HCT116 (cell line): ENCODE results near the gene HSPA2. TPM values are rescaled to one million over a fixed set of nuclear protein-coding genes. Genes with fewer than 3 reads are reported as not detected.

Source experiments
- ATAC-seq: fragments of 200-7000 bp; cut with Tn5 transposase; 2 replicates; pipeline ENCODE4 v1.9.1; 2020; ENCODE audit warnings: mild to moderate bottlenecking, moderate library complexity
- BruUV-seq: library from RNA; stranded (reverse); fragments of 400-500 nt; replicated peaks from 2 replicates; lab custom pipeline; 2021; lab: Mats Ljungman, UMichigan
- CTCF ChIA-PET: fragments of 300-600 bp; sonication (Branson Sonifier 250); formaldehyde crosslinking; loops from one replicate; lab custom pipeline; 2021; ENCODE audit warnings: antibody characterized with exemption; lab: Charles Lee
- POLR2A ChIA-PET: fragments of 300-600, 350-600 bp; sonication (Branson Sonifier 250); formaldehyde crosslinking; loops from one replicate; lab custom pipeline; 2021; ENCODE audit warnings: antibody characterized with exemption; lab: Charles Lee
- RAD21 ChIA-PET, 2 experiments: fragments of 300-600 bp; sonication (Branson Sonifier 250); formaldehyde crosslinking; loops; one replicate each; lab custom pipeline; 2023; ENCODE audit warnings: low total read pairs in 2 of 2; ENCODE audit not compliant: uncharacterized antibody in 2 of 2, unreplicated experiment in 2 of 2, low non-redundant PET in 1 of 2; lab: Charles Lee
- DNase-seq: peaks from one replicate; pipeline ENCODE4 v3.0.0-alpha.2; 2010; ENCODE audit warnings: low read depth, low spot score
- H2AFZ ChIP-seq: fragments of 200-600 bp; shearing (Covaris generic), sonication (generic); 2 replicates; pipeline ENCODE4 v1.6.1; 2017; ENCODE audit warnings: low read depth, mixed run types, mixed read lengths, antibody characterized with exemption, low read length; ENCODE audit not compliant: poor library complexity, severe bottlenecking
- H3K27ac ChIP-seq: 2 replicates; pipeline ENCODE4 v1.5.1; 2012; ENCODE audit warnings: low read depth, low read length
- H3K27me3 ChIP-seq: fragments of 200-600 bp; sonication (generic); 2 replicates; pipeline ENCODE4 v1.6.1; 2016; ENCODE audit warnings: mixed run types, low read length, mixed read lengths; ENCODE audit not compliant: insufficient read depth
- H3K36me3 ChIP-seq, 2 experiments: fragments of 200-500 bp in 1 of 2; fragments of 200-600 bp in 1 of 2; sonication (Bioruptor generic) in 1 of 2; sonication (generic) in 1 of 2; 2 replicates each; pipeline versions ENCODE4 v1.5.1 to v1.6.1; 2014 to 2016; ENCODE audit warnings: low read length in 2 of 2, inconsistent platforms in 1 of 2, mixed read lengths in 1 of 2, mixed run types in 1 of 2; ENCODE audit not compliant: insufficient read depth in 2 of 2, control insufficient read depth in 1 of 2
- H3K4me1 ChIP-seq, 2 experiments: fragments of 200-600 bp in 1 of 2; sonication (generic) in 1 of 2; 2 replicates each; pipeline versions ENCODE4 v1.5.1 to v1.6.1; 2012 to 2017; ENCODE audit warnings: low read length in 2 of 2, inconsistent platforms in 1 of 2, mild to moderate bottlenecking in 1 of 2, mixed read lengths in 1 of 2, mixed run types in 1 of 2, moderate library complexity in 1 of 2; ENCODE audit not compliant: insufficient read depth in 2 of 2, control insufficient read depth in 1 of 2
- H3K4me2 ChIP-seq: fragments of 200-600 bp; sonication (generic); 2 replicates; pipeline ENCODE4 v1.6.1; 2017; ENCODE audit warnings: mixed run types, low read length, mixed read lengths
- H3K4me3 ChIP-seq, 2 experiments: fragments of 200-600 bp in 1 of 2; sonication (generic) in 1 of 2; replicated peaks in 1 of 2; 2 replicates each; pipeline ENCODE4 v1.5.1; 2011 to 2016; ENCODE audit warnings: low read length in 2 of 2, control low read depth in 1 of 2, low read depth in 1 of 2, mild to moderate bottlenecking in 1 of 2, mixed read lengths in 1 of 2, mixed run types in 1 of 2
- H3K79me2 ChIP-seq: fragments of 200-600 bp; sonication (generic); 2 replicates; pipeline ENCODE4 v1.6.1; 2017; ENCODE audit warnings: mild to moderate bottlenecking, mixed run types, low read length, moderate library complexity, mixed read lengths; ENCODE audit not compliant: insufficient read depth
- H3K9ac ChIP-seq: fragments of 200-600 bp; sonication (generic); 2 replicates; pipeline ENCODE4 v1.6.1; 2016; ENCODE audit warnings: low read length, mixed read lengths
- H3K9me2 ChIP-seq: fragments of 200-600 bp; sonication (generic), shearing (Covaris generic); 2 replicates; pipeline ENCODE4 v1.6.1; 2017; ENCODE audit warnings: mixed run types, mild to moderate bottlenecking, moderate library complexity; ENCODE audit not compliant: insufficient read depth
- H3K9me3 ChIP-seq, 2 experiments: fragments of 200-500 bp in 1 of 2; fragments of 200-600 bp in 1 of 2; sonication (Bioruptor generic) in 1 of 2; sonication (generic) in 1 of 2; 2 replicates each; pipeline ENCODE4 v1.6.1; 2014 to 2017; ENCODE audit warnings: low read length in 2 of 2, mixed read lengths in 2 of 2, inconsistent platforms in 1 of 2, low read depth in 1 of 2, mild to moderate bottlenecking in 1 of 2, mixed run types in 1 of 2, moderate library complexity in 1 of 2; ENCODE audit not compliant: control insufficient read depth in 1 of 2, insufficient read depth in 1 of 2
- H4K20me1 ChIP-seq: fragments of 200-600 bp; sonication (generic), shearing (Covaris generic); 2 replicates; pipeline ENCODE4 v1.6.1; 2017; ENCODE audit warnings: mixed run types, mild to moderate bottlenecking, moderate library complexity; ENCODE audit not compliant: insufficient read depth
- ATF3 ChIP-seq: IDR thresholded peaks from 2 replicates; pipeline ENCODE4 v1.6.1; 2012
- CEBPB ChIP-seq: IDR thresholded peaks from 2 replicates; pipeline ENCODE4 v1.6.1; 2012; ENCODE audit warnings: low read depth
- ELF1 ChIP-seq: IDR thresholded peaks from 2 replicates; pipeline ENCODE4 v1.6.1; 2012; ENCODE audit warnings: low read depth, borderline replicate concordance
- EZH2 ChIP-seq: fragments of 200-600 bp; sonication (generic); IDR thresholded peaks from 2 replicates; pipeline ENCODE4 v1.6.1; 2017; ENCODE audit warnings: antibody characterized with exemption, mixed run types
- EZH2phosphoT487 ChIP-seq: fragments of 200-600 bp; IDR thresholded peaks from 2 replicates; pipeline ENCODE4 v1.6.1; 2018; ENCODE audit warnings: antibody characterized with exemption, borderline replicate concordance
- FOSL1 ChIP-seq: IDR thresholded peaks from 2 replicates; pipeline ENCODE4 v1.6.1; 2012; ENCODE audit warnings: low read depth
- MAX ChIP-seq: IDR thresholded peaks from 2 replicates; pipeline ENCODE4 v1.6.1; 2012
- POLR2A ChIP-seq: IDR thresholded peaks from 2 replicates; pipeline ENCODE4 v1.7.0; 2011; ENCODE audit warnings: borderline replicate concordance; ENCODE audit not compliant: insufficient read depth, insufficient read length; ENCODE audit errors: extremely low read depth
- POLR2AphosphoS5 ChIP-seq: IDR thresholded peaks from 2 replicates; pipeline ENCODE4 v1.6.1; 2011; ENCODE audit warnings: mild to moderate bottlenecking, low read depth, low read length, moderate library complexity
- SIN3A ChIP-seq: IDR thresholded peaks from 2 replicates; pipeline ENCODE4 v1.6.1; 2012; ENCODE audit warnings: low read depth
- SP1 ChIP-seq: IDR thresholded peaks from 2 replicates; pipeline ENCODE4 v1.6.1; 2012; ENCODE audit warnings: low read depth
- SRF ChIP-seq: IDR thresholded peaks from 2 replicates; pipeline ENCODE4 v1.6.1; 2012; ENCODE audit warnings: low read depth
- TCF7L2 ChIP-seq: IDR thresholded peaks from 2 replicates; pipeline ENCODE4 v1.7.0; 2011; ENCODE audit warnings: borderline replicate concordance, inconsistent platforms; ENCODE audit not compliant: insufficient read depth, insufficient read length; ENCODE audit errors: extremely low read depth
- YY1 ChIP-seq: IDR thresholded peaks from 2 replicates; pipeline ENCODE4 v1.6.1; 2011; ENCODE audit warnings: low read length, low read depth, moderate library complexity, mild to moderate bottlenecking; ENCODE audit not compliant: insufficient replicate concordance; ENCODE audit errors: extremely low read depth
- ZFX ChIP-seq: fragments of 450-650 bp; IDR thresholded peaks from 2 replicates; pipeline ENCODE4 v1.6.1; 2017
- ZNF274 ChIP-seq: fragments of 200-500 bp; sonication (Bioruptor generic); IDR thresholded peaks from 2 replicates; pipeline ENCODE4 v1.6.1; 2014; ENCODE audit warnings: mild to moderate bottlenecking, low read depth, low read length, inconsistent platforms
- intact Hi-C: fragments of 100-400 bp; cut with micrococcal nuclease; formaldehyde crosslinking; loops from 2 replicates; pipeline ENCODE4 v1.10.0; 2022
- total RNA-seq: library from RNA; stranded (reverse); gene quantifications from one replicate; pipeline ENCODE4 v1.2.1, GENCODE V29; 2021; ENCODE audit not compliant: unreplicated experiment
- TF ChIP-seq, protein P1 (sequence below), 3 experiments: fragments of 200-600 bp in 1 of 3; sonication (generic) in 1 of 3; IDR thresholded peaks in 2 of 3; conservative IDR thresholded peaks in 1 of 3; 2 replicates each; pipeline ENCODE4 v1.5.1; 2012 to 2017; ENCODE audit warnings: low read depth in 2 of 3, low read length in 2 of 3, antibody characterized with exemption in 1 of 3, borderline replicate concordance in 1 of 3, control low read depth in 1 of 3, mild to moderate bottlenecking in 1 of 3, mixed read lengths in 1 of 3, mixed run types in 1 of 3, moderate library complexity in 1 of 3; ENCODE audit not compliant: insufficient read depth in 1 of 3
- TF ChIP-seq, protein P2 (sequence below): IDR thresholded peaks from 2 replicates; pipeline ENCODE4 v1.6.1; 2011; ENCODE audit warnings: mild to moderate bottlenecking, low read length, moderate library complexity; ENCODE audit not compliant: insufficient replicate concordance; ENCODE audit errors: extremely low read depth
- TF ChIP-seq, protein P3 (sequence below): IDR thresholded peaks from 2 replicates; pipeline ENCODE4 v1.6.1; 2012; ENCODE audit warnings: low read depth

The HSPA2 gene
- total RNA-seq, 1 experiment from 2014 or later: 2.5 TPM

DNA sequence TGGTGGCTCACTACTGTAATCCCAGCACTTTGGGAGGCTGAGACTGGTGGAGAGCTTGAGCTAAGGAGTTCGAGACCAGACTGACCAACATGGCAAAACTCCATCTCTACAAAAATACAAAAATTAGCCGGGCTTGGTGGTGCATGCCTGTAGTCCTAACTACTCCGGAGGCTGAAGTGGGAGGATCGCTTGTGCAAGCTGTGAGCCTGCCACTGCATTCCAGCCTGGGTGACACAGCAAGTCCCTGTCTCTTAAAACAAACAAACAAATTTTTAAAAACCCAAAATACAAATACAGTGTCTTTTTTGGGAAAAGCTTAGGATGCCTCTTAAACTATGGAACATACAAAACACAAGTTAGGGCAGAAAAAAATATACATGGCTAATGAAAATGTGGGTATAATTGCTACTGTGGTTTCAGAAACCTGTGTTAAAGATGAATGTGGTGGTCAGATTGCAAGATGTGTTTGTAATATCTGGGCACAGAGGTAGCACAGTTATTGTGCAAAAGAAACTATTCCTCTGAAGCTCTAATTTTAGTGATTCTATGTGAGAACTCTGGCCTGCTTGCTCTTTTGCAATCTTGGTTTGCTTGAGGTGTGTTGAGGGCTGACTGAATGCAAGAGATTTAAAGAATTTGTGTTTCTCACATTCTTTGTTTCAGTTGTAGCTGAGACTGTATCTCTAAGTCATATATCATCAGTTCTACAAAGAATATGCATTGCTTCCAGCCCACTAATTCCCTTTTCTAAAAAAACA is 3.9 kb upstream of the HSPA2 start:
- no peak overlapping the region for H3K4me2 ChIP-seq
- BruUV-seq: no TSS peak
- TF ChIP-seq MAX (no peak), FOSL1 (no peak), EZH2 (no peak), ZNF274 (no peak), EZH2phosphoT487 (no peak), CEBPB (no peak), SP1 (no peak), POLR2AphosphoS5 (no peak), SIN3A (no peak), TCF7L2 (no peak), ZFX (no peak), ELF1 (no peak), POLR2A (no peak), SRF (no peak), ATF3 (no peak), YY1 (no peak)
- TF ChIP-seq, protein P1, sequence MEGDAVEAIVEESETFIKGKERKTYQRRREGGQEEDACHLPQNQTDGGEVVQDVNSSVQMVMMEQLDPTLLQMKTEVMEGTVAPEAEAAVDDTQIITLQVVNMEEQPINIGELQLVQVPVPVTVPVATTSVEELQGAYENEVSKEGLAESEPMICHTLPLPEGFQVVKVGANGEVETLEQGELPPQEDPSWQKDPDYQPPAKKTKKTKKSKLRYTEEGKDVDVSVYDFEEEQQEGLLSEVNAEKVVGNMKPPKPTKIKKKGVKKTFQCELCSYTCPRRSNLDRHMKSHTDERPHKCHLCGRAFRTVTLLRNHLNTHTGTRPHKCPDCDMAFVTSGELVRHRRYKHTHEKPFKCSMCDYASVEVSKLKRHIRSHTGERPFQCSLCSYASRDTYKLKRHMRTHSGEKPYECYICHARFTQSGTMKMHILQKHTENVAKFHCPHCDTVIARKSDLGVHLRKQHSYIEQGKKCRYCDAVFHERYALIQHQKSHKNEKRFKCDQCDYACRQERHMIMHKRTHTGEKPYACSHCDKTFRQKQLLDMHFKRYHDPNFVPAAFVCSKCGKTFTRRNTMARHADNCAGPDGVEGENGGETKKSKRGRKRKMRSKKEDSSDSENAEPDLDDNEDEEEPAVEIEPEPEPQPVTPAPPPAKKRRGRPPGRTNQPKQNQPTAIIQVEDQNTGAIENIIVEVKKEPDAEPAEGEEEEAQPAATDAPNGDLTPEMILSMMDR (IDR thresholded peaks at IDR 0.05 in 2 of 3, conservative IDR thresholded peaks at IDR 0.05 in 1 of 3; ENCODE audit: borderline replicate concordance in 1 of 3, insufficient read depth in 1 of 3, low read depth in 2 of 3, low read length in 2 of 3): no peak
- TF ChIP-seq, protein P2, sequence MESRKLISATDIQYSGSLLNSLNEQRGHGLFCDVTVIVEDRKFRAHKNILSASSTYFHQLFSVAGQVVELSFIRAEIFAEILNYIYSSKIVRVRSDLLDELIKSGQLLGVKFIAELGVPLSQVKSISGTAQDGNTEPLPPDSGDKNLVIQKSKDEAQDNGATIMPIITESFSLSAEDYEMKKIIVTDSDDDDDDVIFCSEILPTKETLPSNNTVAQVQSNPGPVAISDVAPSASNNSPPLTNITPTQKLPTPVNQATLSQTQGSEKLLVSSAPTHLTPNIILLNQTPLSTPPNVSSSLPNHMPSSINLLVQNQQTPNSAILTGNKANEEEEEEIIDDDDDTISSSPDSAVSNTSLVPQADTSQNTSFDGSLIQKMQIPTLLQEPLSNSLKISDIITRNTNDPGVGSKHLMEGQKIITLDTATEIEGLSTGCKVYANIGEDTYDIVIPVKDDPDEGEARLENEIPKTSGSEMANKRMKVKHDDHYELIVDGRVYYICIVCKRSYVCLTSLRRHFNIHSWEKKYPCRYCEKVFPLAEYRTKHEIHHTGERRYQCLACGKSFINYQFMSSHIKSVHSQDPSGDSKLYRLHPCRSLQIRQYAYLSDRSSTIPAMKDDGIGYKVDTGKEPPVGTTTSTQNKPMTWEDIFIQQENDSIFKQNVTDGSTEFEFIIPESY: no peak
- TF ChIP-seq, protein P3, sequence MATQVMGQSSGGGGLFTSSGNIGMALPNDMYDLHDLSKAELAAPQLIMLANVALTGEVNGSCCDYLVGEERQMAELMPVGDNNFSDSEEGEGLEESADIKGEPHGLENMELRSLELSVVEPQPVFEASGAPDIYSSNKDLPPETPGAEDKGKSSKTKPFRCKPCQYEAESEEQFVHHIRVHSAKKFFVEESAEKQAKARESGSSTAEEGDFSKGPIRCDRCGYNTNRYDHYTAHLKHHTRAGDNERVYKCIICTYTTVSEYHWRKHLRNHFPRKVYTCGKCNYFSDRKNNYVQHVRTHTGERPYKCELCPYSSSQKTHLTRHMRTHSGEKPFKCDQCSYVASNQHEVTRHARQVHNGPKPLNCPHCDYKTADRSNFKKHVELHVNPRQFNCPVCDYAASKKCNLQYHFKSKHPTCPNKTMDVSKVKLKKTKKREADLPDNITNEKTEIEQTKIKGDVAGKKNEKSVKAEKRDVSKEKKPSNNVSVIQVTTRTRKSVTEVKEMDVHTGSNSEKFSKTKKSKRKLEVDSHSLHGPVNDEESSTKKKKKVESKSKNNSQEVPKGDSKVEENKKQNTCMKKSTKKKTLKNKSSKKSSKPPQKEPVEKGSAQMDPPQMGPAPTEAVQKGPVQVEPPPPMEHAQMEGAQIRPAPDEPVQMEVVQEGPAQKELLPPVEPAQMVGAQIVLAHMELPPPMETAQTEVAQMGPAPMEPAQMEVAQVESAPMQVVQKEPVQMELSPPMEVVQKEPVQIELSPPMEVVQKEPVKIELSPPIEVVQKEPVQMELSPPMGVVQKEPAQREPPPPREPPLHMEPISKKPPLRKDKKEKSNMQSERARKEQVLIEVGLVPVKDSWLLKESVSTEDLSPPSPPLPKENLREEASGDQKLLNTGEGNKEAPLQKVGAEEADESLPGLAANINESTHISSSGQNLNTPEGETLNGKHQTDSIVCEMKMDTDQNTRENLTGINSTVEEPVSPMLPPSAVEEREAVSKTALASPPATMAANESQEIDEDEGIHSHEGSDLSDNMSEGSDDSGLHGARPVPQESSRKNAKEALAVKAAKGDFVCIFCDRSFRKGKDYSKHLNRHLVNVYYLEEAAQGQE: no peak
- no peaks in the 10 kb centered on the region; a peak in 1 of 4 replicates for H3K9me3 ChIP-seq
- CTCF ChIA-PET: no interaction called here
- H3K27ac ChIP-seq: no peak overlapping the region
- intact Hi-C loops: no loop called here
- H3K27me3 ChIP-seq: no peaks in the 10 kb centered on the region
- H3K36me3 ChIP-seq: no peaks in the 10 kb centered on the region
- H3K4me1 ChIP-seq: peaks cover 3 to 23% of the 10 kb centered on the region in 2 experiments; a peak in 2 of 4 replicates
- ATAC-seq: no peak
- H3K79me2 ChIP-seq: no peaks in the 10 kb centered on the region
- no peaks in the 10 kb centered on the region for H4K20me1 ChIP-seq
- DNase-seq: no peak
- RAD21 ChIA-PET: no interaction called here
- H3K4me3 ChIP-seq: no peak overlapping the region
- POLR2A ChIA-PET: no interaction called here
- no peak overlapping the region for H2AFZ ChIP-seq
- H3K9me2 ChIP-seq: no peaks in the 10 kb centered on the region
- H3K9ac ChIP-seq: no peak overlapping the region
